Prostate gland (tissue), 2 donors: ENCODE measurements around the gene IGSF8. TPM values are rescaled to one million over a fixed set of nuclear protein-coding genes. Genes with fewer than 3 reads are reported as not detected.

Experiments
- DNase-seq: peaks from one replicate; pipeline ENCODE4 v3.0.0-alpha.2; 2019; ENCODE audit warnings: low spot score
- H3K27ac ChIP-seq, 2 donors: fragments of 200-600 bp; sonication (generic); 2 replicates each; pipeline ENCODE4 v1.5.1; 2017 to 2019
- H3K27me3 ChIP-seq: fragments of 200-600 bp; sonication (generic); replicated peaks from 2 replicates; pipeline ENCODE4 v1.5.1; 2019; ENCODE audit not compliant: insufficient read depth
- H3K36me3 ChIP-seq, 2 donors: fragments of 200-600 bp; sonication (generic); 1 replicate in 1 of 2; 2 replicates in 1 of 2; pipeline versions ENCODE4 v1.5.1 to v1.8.1; 2017 to 2019
- H3K4me1 ChIP-seq: fragments of 200-600 bp; sonication (generic); replicated peaks from 2 replicates; pipeline ENCODE4 v1.5.1; 2019
- H3K4me3 ChIP-seq, 2 donors: fragments of 200-600 bp; sonication (generic); 2 replicates each; pipeline ENCODE4 v1.5.1; 2017 to 2019
- H3K9me3 ChIP-seq: fragments of 200-600 bp; sonication (generic); 2 replicates; pipeline ENCODE4 v1.5.1; 2017
- POLR2A ChIP-seq: fragments of 450-650 bp; IDR thresholded peaks from one replicate; pipeline ENCODE4 v1.6.1; 2016; ENCODE audit warnings: antibody characterized with exemption, mild to moderate bottlenecking
- POLR2AphosphoS5 ChIP-seq: sonication (generic); formaldehyde crosslinking; IDR thresholded peaks from one replicate; pipeline ENCODE4 v1.6.1; 2017; ENCODE audit warnings: antibody characterized with exemption
- WGBS: methylation state at CpG from one replicate; pipeline ENCODE4 v1.1.5; 2018; 5-methylcytosine and 5-hydroxymethylcytosine counted together
- intact Hi-C: fragments of 100-400 bp; cut with DNase I; formaldehyde crosslinking; loops from one replicate; pipeline ENCODE4 v1.14.2; 2022
- total RNA-seq, 2 donors: library from RNA; depleted of rRNA; stranded (reverse); fragments of >200 nt; gene quantifications; one replicate each; pipeline ENCODE4 v1.1.0, GENCODE V29; 2016
- TF ChIP-seq, protein P1 (sequence below), 4 experiments: fragments of 200-600 bp in 2 of 4; fragments of 450-650 bp in 2 of 4; sonication (generic) in 2 of 4; IDR thresholded peaks; 1 replicate in 3 of 4; 2 replicates in 1 of 4; pipeline ENCODE4 v1.5.1; 2016 to 2019; ENCODE audit warnings: antibody characterized with exemption in 4 of 4, mild to moderate bottlenecking in 2 of 4, moderate library complexity in 2 of 4

Gene IGSF8
- total RNA-seq, 2 donors from 2014 or later = 35.9 to 101 TPM

DNA sequence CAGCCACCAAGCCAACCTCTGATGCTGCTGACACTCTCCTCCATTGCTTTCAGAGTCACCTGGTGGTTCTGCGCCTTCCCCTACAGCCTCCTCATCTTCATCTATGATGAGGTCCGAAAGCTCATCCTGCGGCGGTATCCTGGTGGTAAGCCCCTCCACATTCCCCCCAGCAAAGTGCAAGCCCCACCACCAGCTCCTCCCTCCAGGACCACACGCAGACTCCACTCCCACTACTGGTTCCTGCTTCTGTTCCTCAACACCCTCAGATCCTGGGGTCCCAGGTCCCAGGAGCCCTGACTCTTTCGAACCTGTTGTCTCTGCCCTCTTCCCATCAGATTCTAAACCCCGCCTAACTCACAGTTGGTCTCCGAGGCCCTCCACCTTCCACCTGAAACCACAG lies 41.4 kb upstream of the IGSF8 start:
- intact Hi-C loops = no loop called here
- DNase-seq = no peak
- H3K27me3 ChIP-seq = no peaks in the 10 kb centered on the region
- no peak overlapping the region for H3K27ac ChIP-seq
- H3K36me3 ChIP-seq = no peaks in the 10 kb centered on the region
- H3K4me3 ChIP-seq = no peak overlapping the region
- no peaks in the 10 kb centered on the region for H3K4me1 ChIP-seq
- TF ChIP-seq POLR2AphosphoS5 = no peak
- no peak for TF ChIP-seq POLR2A
- TF ChIP-seq, protein P1, sequence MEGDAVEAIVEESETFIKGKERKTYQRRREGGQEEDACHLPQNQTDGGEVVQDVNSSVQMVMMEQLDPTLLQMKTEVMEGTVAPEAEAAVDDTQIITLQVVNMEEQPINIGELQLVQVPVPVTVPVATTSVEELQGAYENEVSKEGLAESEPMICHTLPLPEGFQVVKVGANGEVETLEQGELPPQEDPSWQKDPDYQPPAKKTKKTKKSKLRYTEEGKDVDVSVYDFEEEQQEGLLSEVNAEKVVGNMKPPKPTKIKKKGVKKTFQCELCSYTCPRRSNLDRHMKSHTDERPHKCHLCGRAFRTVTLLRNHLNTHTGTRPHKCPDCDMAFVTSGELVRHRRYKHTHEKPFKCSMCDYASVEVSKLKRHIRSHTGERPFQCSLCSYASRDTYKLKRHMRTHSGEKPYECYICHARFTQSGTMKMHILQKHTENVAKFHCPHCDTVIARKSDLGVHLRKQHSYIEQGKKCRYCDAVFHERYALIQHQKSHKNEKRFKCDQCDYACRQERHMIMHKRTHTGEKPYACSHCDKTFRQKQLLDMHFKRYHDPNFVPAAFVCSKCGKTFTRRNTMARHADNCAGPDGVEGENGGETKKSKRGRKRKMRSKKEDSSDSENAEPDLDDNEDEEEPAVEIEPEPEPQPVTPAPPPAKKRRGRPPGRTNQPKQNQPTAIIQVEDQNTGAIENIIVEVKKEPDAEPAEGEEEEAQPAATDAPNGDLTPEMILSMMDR (IDR thresholded peaks at IDR 0.05) = no peak
- no peaks in the 10 kb centered on the region for H3K9me3 ChIP-seq
- WGBS = 93% methylated on average over 8 of the region's 8 CpGs

- H3K27me3 ChIP-seq = no peaks in the 10 kb centered on the region
- 88% methylated on average over 8 of the region's 8 CpGs for WGBS
- H3K4me1 ChIP-seq = no peaks in the 10 kb centered on the region
- intact Hi-C loops = no loop called here
- H3K27ac ChIP-seq = no peak overlapping the region
- H3K36me3 ChIP-seq = no peaks in the 10 kb centered on the region
- TF ChIP-seq, protein P1 (IDR thresholded peaks at IDR 0.05) = no peak
- TF ChIP-seq POLR2A = no peak
- no peak for TF ChIP-seq POLR2AphosphoS5
- no peak for DNase-seq
- H3K9me3 ChIP-seq = no peaks in the 10 kb centered on the region
- no peak overlapping the region for H3K4me3 ChIP-seq
Measured at GRCh38 chr1:160137216-160137862, 38.9 kb upstream of the IGSF8 start.

DNA sequence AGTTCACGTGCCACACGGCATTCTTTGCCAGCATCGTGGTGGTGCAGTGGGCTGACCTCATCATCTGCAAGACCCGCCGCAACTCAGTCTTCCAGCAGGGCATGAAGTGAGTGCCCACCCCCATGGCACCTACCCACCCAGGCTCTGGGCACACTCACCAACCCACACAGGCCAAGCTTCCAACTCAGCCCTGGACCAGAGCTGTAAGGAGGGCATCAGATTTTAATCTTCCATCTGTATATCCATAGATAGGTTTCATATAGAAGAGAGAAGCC lies 38.4 kb upstream of the IGSF8 start:
- no peaks in the 10 kb centered on the region for H3K27me3 ChIP-seq
- WGBS = 89% methylated on average over 5 of the region's 5 CpGs
- no peak for DNase-seq
- no peaks in the 10 kb centered on the region for H3K36me3 ChIP-seq
- H3K9me3 ChIP-seq = no peaks in the 10 kb centered on the region
- no peak overlapping the region for H3K27ac ChIP-seq
- no peaks in the 10 kb centered on the region for H3K4me1 ChIP-seq
- intact Hi-C loops = no loop called here
- no peak overlapping the region for H3K4me3 ChIP-seq
- TF ChIP-seq POLR2AphosphoS5 (no peak), POLR2A (no peak)
- TF ChIP-seq, protein P1 (IDR thresholded peaks at IDR 0.05) = no peak

DNA sequence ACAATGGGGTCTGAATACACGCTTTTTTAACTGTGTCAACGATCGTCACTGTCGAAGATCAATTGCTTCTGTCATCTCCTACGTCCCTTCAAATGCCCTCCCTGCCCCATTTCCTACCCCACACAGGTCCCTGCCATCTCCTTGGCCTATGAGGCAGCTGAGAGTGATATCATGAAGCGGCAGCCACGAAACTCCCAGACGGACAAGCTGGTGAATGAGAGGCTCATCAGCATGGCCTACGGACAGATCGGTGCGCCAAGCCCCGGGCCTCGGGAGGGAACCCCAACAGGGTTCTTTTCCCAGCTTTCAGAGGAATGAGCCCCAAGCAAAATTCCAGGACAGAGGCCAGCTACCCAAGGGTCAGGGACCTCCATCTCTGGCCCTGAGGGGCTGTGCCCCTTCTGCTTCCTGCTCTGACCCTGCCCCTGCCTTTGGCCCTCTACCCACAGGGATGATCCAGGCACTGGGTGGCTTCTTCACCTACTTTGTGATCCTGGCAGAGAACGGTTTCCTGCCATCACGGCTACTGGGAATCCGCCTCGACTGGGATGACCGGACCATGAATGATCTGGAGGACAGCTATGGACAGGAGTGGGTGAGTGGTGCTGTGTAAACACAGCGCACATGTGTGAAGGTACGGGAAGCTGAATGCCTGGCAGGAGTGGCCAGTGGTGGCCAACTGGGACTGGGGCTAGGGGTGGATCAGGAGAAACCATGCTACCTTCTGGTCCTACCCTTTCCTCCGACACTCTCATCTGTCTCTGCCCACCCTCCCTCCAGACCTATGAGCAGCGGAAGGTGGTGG lies 37.9 kb upstream of the IGSF8 start:
- 90% methylated on average over 22 of the region's 22 CpGs for WGBS
- no peak for DNase-seq
- no peaks in the 10 kb centered on the region for H3K36me3 ChIP-seq
- no peak overlapping the region for H3K4me3 ChIP-seq
- TF ChIP-seq POLR2A = no peak
- no peaks in the 10 kb centered on the region for H3K27me3 ChIP-seq
- H3K9me3 ChIP-seq = no peaks in the 10 kb centered on the region
- H3K27ac ChIP-seq = no peak overlapping the region
- H3K4me1 ChIP-seq = no peaks in the 10 kb centered on the region
- intact Hi-C loops = no loop called here

DNA sequence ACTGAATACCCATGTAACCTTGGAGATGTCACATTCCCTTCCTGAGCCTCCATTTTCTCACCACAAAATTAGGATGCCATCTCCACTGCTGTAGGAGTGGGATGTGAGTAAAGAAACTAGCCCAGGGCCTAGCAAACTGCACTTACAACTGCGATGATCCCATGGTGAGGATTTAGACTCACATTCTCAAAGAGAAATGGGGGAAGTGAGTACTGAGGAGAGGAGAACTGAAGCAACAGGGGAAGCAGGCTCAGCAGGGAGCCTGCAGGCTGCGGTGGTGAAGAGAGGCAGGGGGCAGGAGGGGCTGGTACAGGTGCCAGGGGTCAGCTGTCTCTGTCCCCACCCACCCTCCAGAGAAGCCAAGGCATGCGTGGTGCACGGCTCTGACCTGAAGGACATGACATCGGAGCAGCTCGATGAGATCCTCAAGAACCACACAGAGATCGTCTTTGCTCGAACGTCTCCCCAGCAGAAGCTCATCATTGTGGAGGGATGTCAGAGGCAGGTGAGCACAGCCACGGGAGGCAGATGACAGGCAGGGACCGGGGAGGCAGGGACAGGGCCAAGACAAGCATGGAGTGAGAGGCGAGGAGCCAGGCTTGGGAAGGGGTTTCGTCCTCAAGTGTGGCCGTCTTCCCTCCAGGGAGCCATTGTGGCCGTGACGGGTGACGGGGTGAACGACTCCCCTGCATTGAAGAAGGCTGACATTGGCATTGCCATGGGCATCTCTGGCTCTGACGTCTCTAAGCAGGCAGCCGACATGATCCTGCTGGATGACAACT lies 36.6 kb upstream of the IGSF8 start:
- H3K27me3 ChIP-seq = no peaks in the 10 kb centered on the region
- H3K4me1 ChIP-seq = no peaks in the 10 kb centered on the region
- DNase-seq = no peak
- intact Hi-C loops = no loop called here
- no peaks in the 10 kb centered on the region for H3K9me3 ChIP-seq
- TF ChIP-seq POLR2AphosphoS5 (no peak), POLR2A (no peak)
- TF ChIP-seq, protein P1 (IDR thresholded peaks at IDR 0.05) = no peak
- no peaks in the 10 kb centered on the region for H3K36me3 ChIP-seq
- 81% methylated on average over 19 of the region's 20 CpGs for WGBS
- H3K4me3 ChIP-seq = no peak overlapping the region
- no peak overlapping the region for H3K27ac ChIP-seq
